Small intestine (tissue), 7 donors: ENCODE measurements around the gene BBS12. TPM values are rescaled to one million over a fixed set of nuclear protein-coding genes. Genes with fewer than 3 reads are reported as not detected.
"Not testable (repeated sequence)": the region's sequence is repeated elsewhere in the genome, so short reads cannot be mapped to it uniquely, and the experiment has no call there.

Experiments
- DNase-seq, 2 donors: peaks; one replicate each; pipeline versions ENCODE4 v3.0.0 to v3.0.0-alpha.2; 2013
- FAIRE-seq: peaks from 2 replicates; lab custom pipeline; 2012; peaks lifted over from hg19 to GRCh38; lab: Jason Lieb, UNC
- H3K27ac ChIP-seq, 3 donors: one replicate each; pipeline ENCODE4 v1.5.1; 2013; ENCODE audit warnings: low read length in 2 of 3, mild to moderate bottlenecking in 2 of 3, control low read depth in 1 of 3, inconsistent platforms in 1 of 3, low read depth in 1 of 3, moderate library complexity in 1 of 3
- H3K27me3 ChIP-seq, 3 donors: one replicate each; pipeline ENCODE4 v1.6.1; 2013; ENCODE audit warnings: low read length in 3 of 3, inconsistent platforms in 1 of 3; ENCODE audit not compliant: control insufficient read depth in 3 of 3, insufficient read depth in 3 of 3
- H3K36me3 ChIP-seq, 3 donors: one replicate each; pipeline ENCODE4 v1.6.1; 2013; ENCODE audit warnings: low read length in 3 of 3, inconsistent platforms in 1 of 3, low read depth in 1 of 3, mild to moderate bottlenecking in 1 of 3, moderate library complexity in 1 of 3; ENCODE audit not compliant: control insufficient read depth in 3 of 3, insufficient read depth in 2 of 3
- H3K4me1 ChIP-seq, 3 donors: one replicate each; pipeline ENCODE4 v1.6.1; 2013; ENCODE audit warnings: low read length in 2 of 3, inconsistent platforms in 1 of 3, low read depth in 1 of 3, mild to moderate bottlenecking in 1 of 3, moderate library complexity in 1 of 3; ENCODE audit not compliant: control insufficient read depth in 3 of 3, insufficient read depth in 2 of 3
- H3K4me3 ChIP-seq, 3 donors: one replicate each; pipeline ENCODE4 v1.5.1; 2013; ENCODE audit warnings: low read length in 3 of 3, control low read depth in 1 of 3, inconsistent platforms in 1 of 3, low read depth in 1 of 3, mild to moderate bottlenecking in 1 of 3, moderate library complexity in 1 of 3
- H3K9me3 ChIP-seq, 2 donors: one replicate each; pipeline ENCODE4 v1.6.1; 2013; ENCODE audit warnings: low read depth in 1 of 2, low read length in 1 of 2; ENCODE audit not compliant: control insufficient read depth in 2 of 2, insufficient read depth in 1 of 2
- WGBS, 3 donors: extraction: QIAGEN DNeasy Blood & Tissue Kit; methylation state at CpG; one replicate each; pipeline ENCODE4 v1.1.7; 2013; 5-methylcytosine and 5-hydroxymethylcytosine counted together
- polyA plus RNA-seq, 4 donors: library from polyadenylated mRNA; stranded (reverse) in 3 of 4; unstranded in 1 of 4; fragments of 200-250 nt in 3 of 4; fragments of 120-200 nt in 1 of 4; gene quantifications; one replicate each; pipeline versions ENCODE4 v1.2.1 to v1.2.3, GENCODE V29; 2013
- donor health status: healthy with polysubstance abuse.
- donor health status: control.
- donor health status: control.
- donor health status: Bipolar disorder and iron deficiency.
- donor health status: healthy.

BBS12 gene
- polyA plus RNA-seq, 4 donors: 1.3 to 9.0 (median 1.4) TPM

GRCh38 chr4:122785099-122785498 lies 52.6 kb downstream of the BBS12 start:
- no peak for DNase-seq
- no peak overlapping the region for H3K27ac ChIP-seq
- H3K36me3 ChIP-seq: no peaks in the 10 kb centered on the region
- H3K4me1 ChIP-seq: no peaks in the 10 kb centered on the region
- H3K4me3 ChIP-seq: no peak overlapping the region
- no peaks in the 10 kb centered on the region for H3K27me3 ChIP-seq
- FAIRE-seq: no peak
- H3K9me3 ChIP-seq: no peaks in the 10 kb centered on the region
- 91 to 93% (median 92%) methylated on average over 2 of the region's 2 CpGs for WGBS, 3 donors

GRCh38 chr4:122786296-122786695 lies 53.8 kb downstream of the BBS12 start:
- H3K27ac ChIP-seq, H3K36me3 ChIP-seq, H3K4me1 ChIP-seq, H3K27me3 ChIP-seq, FAIRE-seq, H3K9me3 ChIP-seq, H3K4me3 ChIP-seq: not testable (repeated sequence)
- peak in 1 of 2 donors; percentile 39 for DNase-seq
- WGBS, 3 donors: 91 to 98% (median 95%) methylated on average over 4 of the region's 4 CpGs

- H3K27ac ChIP-seq, H3K36me3 ChIP-seq, DNase-seq, FAIRE-seq, H3K4me1 ChIP-seq, H3K9me3 ChIP-seq, H3K27me3 ChIP-seq, H3K4me3 ChIP-seq: not testable (repeated sequence)
- 86 to 100% (median 92%) methylated on average over 1 of the region's 1 CpG for WGBS, 3 donors
Measured at GRCh38 chr4:122786920-122787319, 54.4 kb downstream of the BBS12 start.

GRCh38 chr4:122787940-122788339 lies 55.4 kb downstream of the BBS12 start:
- 63 to 86% (median 76%) methylated on average over 1 of the region's 1 CpG for WGBS, 3 donors
- no peak for DNase-seq
- FAIRE-seq: no peak

GRCh38 chr4:122788935-122789334 lies 56.4 kb downstream of the BBS12 start:
- FAIRE-seq (no peak), DNase-seq (no peak)
- H3K36me3 ChIP-seq: no peaks in the 10 kb centered on the region
- no peak overlapping the region for H3K27ac ChIP-seq
- no peaks in the 10 kb centered on the region for H3K4me1 ChIP-seq
- H3K27me3 ChIP-seq: no peaks in the 10 kb centered on the region
- no peak overlapping the region for H3K4me3 ChIP-seq
- no peaks in the 10 kb centered on the region for H3K9me3 ChIP-seq
- WGBS, 3 donors: 93 to 97% (median 96%) methylated on average over 4 of the region's 4 CpGs

More at GRCh38 chr4:122787940-122788339, 55.4 kb downstream of the BBS12 start:
- H3K4me3 ChIP-seq: no peak overlapping the region
- H3K27me3 ChIP-seq: no peaks in the 10 kb centered on the region
- no peak overlapping the region for H3K27ac ChIP-seq
- H3K9me3 ChIP-seq: no peaks in the 10 kb centered on the region
- H3K36me3 ChIP-seq: no peaks in the 10 kb centered on the region
- no peaks in the 10 kb centered on the region for H3K4me1 ChIP-seq

GRCh38 chr4:122793811-122794210 lies 61.3 kb downstream of the BBS12 start:
- Histone ChIP-seq H3K27ac (no peak overlapping the region), H3K27me3 (no peaks in the 10 kb centered on the region), H3K4me3 (no peak overlapping the region), H3K4me1 (no peaks in the 10 kb centered on the region), H3K36me3 (no peaks in the 10 kb centered on the region), H3K9me3 (no peaks in the 10 kb centered on the region)
- FAIRE-seq (no peak), DNase-seq (no peak)

Other genes with a start within 250 kb of the BBS12 start
- not detected for gene IL21, start 111.6 kb upstream of the BBS12 start, polyA plus RNA-seq
- gene FGF2, start 94.1 kb downstream of the BBS12 start, polyA plus RNA-seq: 1 to 10 TPM in 2 of 4 donors, under 1 TPM in 2; 0.22 to 2.6 (median 1.0) TPM
- 1 to 10 TPM; 2.7 to 9.8 (median 6.0) TPM for gene NUDT6, start 189.9 kb downstream of the BBS12 start, polyA plus RNA-seq